Astrocyte of the cerebellum (primary cell): ENCODE measurements around the gene BID.

ENCODE experiments used
- DNase-seq: peaks from one replicate; pipeline ENCODE4 v3.0.0-alpha.2; 2011; ENCODE audit warnings: low read depth
- H3K4me3 ChIP-seq: 2 replicates; pipeline ENCODE4 v1.5.1; 2011; ENCODE audit warnings: mild to moderate bottlenecking, low read depth, low read length, moderate library complexity
- in situ Hi-C: cut with HindIII; loops from 2 replicates; pipeline ENCODE4 v1.10.0; 2017; ENCODE audit warnings: low sequenced_read_pairs
- TF ChIP-seq, protein P1 (sequence below): IDR thresholded peaks from 2 replicates; pipeline ENCODE4 v1.5.1; 2012; ENCODE audit warnings: low read length, low read depth, moderate library complexity, mild to moderate bottlenecking; ENCODE audit errors: missing control alignments

BID gene

DNA sequence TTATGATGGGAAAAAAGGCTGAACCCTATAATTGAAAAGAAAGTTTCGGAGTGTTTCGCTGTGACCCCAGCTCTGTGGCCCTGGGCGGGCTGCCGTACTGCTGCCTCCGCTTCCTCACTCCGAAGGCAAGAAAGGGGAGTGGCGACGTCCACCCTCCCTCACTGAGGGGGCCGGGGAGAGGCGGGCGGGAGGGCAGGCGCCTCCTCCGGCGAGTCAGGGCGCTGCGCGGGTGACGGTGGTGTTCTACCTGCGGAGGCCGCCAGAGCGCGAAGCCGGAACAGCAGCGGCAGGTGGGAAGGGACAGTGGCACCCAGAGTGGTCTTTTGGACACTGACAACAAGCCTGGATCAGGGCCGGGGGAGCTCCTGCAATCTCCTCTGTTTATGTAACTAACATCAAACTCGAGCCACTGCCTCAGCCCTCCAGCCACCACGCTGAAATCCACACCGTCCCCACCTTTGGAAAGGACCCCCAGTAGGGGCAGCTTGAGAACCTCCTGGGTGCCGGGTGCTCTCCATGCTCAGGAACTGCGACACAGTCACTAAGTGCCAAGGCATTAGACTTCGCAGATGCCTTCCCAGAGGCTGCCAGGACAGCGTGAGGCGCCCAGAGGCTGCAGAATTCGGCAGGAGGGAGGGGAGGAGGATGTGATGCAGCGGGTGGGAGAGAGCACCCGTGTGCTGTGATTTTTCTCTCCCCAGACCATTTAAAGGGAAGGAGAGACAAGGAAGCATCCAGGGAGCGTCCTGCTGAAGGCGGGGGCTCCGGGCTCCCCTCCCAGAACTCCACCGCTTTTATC, 25.5 kb downstream of the BID start:
- H3K4me3 ChIP-seq, result no peak overlapping the region
- no peak for DNase-seq
- in situ Hi-C loops, result no loop called here
- TF ChIP-seq, protein P1, sequence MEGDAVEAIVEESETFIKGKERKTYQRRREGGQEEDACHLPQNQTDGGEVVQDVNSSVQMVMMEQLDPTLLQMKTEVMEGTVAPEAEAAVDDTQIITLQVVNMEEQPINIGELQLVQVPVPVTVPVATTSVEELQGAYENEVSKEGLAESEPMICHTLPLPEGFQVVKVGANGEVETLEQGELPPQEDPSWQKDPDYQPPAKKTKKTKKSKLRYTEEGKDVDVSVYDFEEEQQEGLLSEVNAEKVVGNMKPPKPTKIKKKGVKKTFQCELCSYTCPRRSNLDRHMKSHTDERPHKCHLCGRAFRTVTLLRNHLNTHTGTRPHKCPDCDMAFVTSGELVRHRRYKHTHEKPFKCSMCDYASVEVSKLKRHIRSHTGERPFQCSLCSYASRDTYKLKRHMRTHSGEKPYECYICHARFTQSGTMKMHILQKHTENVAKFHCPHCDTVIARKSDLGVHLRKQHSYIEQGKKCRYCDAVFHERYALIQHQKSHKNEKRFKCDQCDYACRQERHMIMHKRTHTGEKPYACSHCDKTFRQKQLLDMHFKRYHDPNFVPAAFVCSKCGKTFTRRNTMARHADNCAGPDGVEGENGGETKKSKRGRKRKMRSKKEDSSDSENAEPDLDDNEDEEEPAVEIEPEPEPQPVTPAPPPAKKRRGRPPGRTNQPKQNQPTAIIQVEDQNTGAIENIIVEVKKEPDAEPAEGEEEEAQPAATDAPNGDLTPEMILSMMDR, result no peak

GRCh38 chr22:17746916-17747315, 27.4 kb downstream of the BID start:
- in situ Hi-C loops, result no loop called here
- DNase-seq, result no peak
- TF ChIP-seq, protein P1, result no peak
- H3K4me3 ChIP-seq, result no peak overlapping the region

DNA sequence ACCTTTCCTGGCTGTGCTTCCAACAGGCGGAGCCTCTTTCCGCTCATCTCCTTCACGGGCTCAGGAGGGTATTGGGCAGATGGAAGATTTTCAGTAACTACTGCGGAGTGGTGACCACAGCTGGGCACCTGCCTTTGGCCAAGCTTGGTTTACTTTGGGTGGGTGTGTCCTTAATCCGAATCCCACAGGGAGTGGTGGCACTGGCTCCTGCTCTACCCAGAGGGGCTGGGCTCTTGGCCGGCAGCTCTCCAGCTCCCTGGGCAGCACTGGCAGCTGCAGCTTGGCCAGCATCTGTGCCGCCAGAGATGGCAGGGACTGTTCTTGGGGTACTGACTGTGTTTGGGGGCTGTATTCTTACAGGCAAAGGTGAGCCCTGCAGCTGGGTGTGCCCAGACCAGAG, 29.8 kb downstream of the BID start:
- in situ Hi-C loops, result loop anchor here (5.0 kb wide), 1 partner anchor 38 kb away; no protein-coding TSS in a partner anchor
- TF ChIP-seq, protein P1, result no peak
- no peak overlapping the region for H3K4me3 ChIP-seq
- DNase-seq, result no peak

- in situ Hi-C loops, result loop anchor here (5.0 kb wide), 1 partner anchor 38 kb away; no protein-coding TSS in a partner anchor
- DNase-seq, result no peak
- no peak overlapping the region for H3K4me3 ChIP-seq
- TF ChIP-seq, protein P1, result no peak
These were observed 30.4 kb downstream of the BID start for GRCh38 chr22:17743661-17744411.

GRCh38 chr22:17742527-17742902, 31.8 kb downstream of the BID start:
- DNase-seq, result peak; percentile 40
- TF ChIP-seq, protein P1, result peak; percentile 82
- in situ Hi-C loops, result loop anchor here (5.0 kb wide), 1 partner anchor 40 kb away; no protein-coding TSS in a partner anchor

GRCh38 chr22:17741866-17742526, 32.3 kb downstream of the BID start:
- no peak for DNase-seq
- TF ChIP-seq, protein P1, result no peak
- H3K4me3 ChIP-seq, result no peak overlapping the region
- in situ Hi-C loops, result loop anchor here (5.0 kb wide), 1 partner anchor 40 kb away; no protein-coding TSS in a partner anchor

More at GRCh38 chr22:17742527-17742902, 31.8 kb downstream of the BID start:
- no peak overlapping the region for H3K4me3 ChIP-seq
